ENCODE data around the gene TCF7L1.

The TCF7L1 gene, protein sequence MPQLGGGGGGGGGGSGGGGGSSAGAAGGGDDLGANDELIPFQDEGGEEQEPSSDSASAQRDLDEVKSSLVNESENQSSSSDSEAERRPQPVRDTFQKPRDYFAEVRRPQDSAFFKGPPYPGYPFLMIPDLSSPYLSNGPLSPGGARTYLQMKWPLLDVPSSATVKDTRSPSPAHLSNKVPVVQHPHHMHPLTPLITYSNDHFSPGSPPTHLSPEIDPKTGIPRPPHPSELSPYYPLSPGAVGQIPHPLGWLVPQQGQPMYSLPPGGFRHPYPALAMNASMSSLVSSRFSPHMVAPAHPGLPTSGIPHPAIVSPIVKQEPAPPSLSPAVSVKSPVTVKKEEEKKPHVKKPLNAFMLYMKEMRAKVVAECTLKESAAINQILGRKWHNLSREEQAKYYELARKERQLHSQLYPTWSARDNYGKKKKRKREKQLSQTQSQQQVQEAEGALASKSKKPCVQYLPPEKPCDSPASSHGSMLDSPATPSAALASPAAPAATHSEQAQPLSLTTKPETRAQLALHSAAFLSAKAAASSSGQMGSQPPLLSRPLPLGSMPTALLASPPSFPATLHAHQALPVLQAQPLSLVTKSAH

GRCh38 chr2:85132834-85133637 lies at the start of gene TCF7L1:
Gene TCF7L1, plus strand, starts transcription at chr2:85133392. Its CDS starts 293 bp downstream, at chr2:85133685.
- Mint-ChIP-seq H3K9me3 (no peaks in the 10 kb centered on the region), H3K4me1 (ENCODE audit: low read depth) (peaks cover 9% of the 10 kb centered on the region), H3K36me3 (ENCODE audit: low read depth) (no peaks in the 10 kb centered on the region), H3K4me3 (peak within 1 kb of the TSS; percentile 69), H3K27ac (no peak within 1 kb of the TSS), H3K27me3 (peaks cover 68% of the 10 kb centered on the region)
- intact Hi-C loops (cut with micrococcal nuclease): loop anchor here (5.0 kb wide), 1 partner anchor 154 kb away; no protein-coding TSS in a partner anchor

GRCh38 chr2:85085563-85085962 lies 47.6 kb upstream of the TCF7L1 start:
- Mint-ChIP-seq H3K9me3 (peaks cover 19% of the 10 kb centered on the region), H3K36me3 (ENCODE audit: low read depth) (no peaks in the 10 kb centered on the region), H3K27me3 (peaks cover 22% of the 10 kb centered on the region), H3K27ac (no peak overlapping the region), H3K4me3 (no peak overlapping the region), H3K4me1 (ENCODE audit: low read depth) (no peaks in the 10 kb centered on the region)
- intact Hi-C loops (cut with micrococcal nuclease): no loop called here

- Mint-ChIP-seq H3K4me3 (no peak overlapping the region), H3K4me1 (ENCODE audit: low read depth) (no peaks in the 10 kb centered on the region), H3K36me3 (ENCODE audit: low read depth) (no peaks in the 10 kb centered on the region), H3K27ac (no peak overlapping the region), H3K9me3 (peaks cover 9% of the 10 kb centered on the region), H3K27me3 (peaks cover 21% of the 10 kb centered on the region)
- intact Hi-C loops (cut with micrococcal nuclease): no loop called here
Observed at GRCh38 chr2:85087541-85087940, 45.7 kb upstream of the TCF7L1 start.

DNA sequence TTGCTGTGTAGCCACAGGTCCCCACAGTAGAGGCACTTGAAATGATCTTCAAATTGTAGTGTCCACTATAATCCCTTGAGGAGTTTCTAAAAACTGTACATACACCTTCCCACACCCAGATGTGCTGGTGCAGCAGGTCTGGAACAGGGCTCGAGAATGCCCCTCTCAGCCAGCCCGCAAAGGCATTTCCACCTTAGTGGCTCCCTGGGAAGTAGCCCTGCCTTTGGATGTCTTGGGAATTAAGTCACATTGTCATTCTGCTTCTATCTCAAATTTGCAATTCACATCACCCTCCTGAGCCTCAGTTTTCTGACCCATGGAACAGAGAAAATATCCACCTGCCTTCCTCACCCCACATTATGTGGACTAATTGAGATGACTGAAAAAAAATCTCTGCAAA lies 44.3 kb upstream of the TCF7L1 start:
- H3K4me1 Mint-ChIP-seq (ENCODE audit: low read depth): no peaks in the 10 kb centered on the region
- no peaks in the 10 kb centered on the region for H3K36me3 Mint-ChIP-seq (ENCODE audit: low read depth)
- H3K27ac Mint-ChIP-seq: no peak overlapping the region
- H3K4me3 Mint-ChIP-seq: no peak overlapping the region
- H3K9me3 Mint-ChIP-seq: no peaks in the 10 kb centered on the region
- intact Hi-C loops (cut with micrococcal nuclease): no loop called here
- H3K27me3 Mint-ChIP-seq: peaks cover 16% of the 10 kb centered on the region

DNA sequence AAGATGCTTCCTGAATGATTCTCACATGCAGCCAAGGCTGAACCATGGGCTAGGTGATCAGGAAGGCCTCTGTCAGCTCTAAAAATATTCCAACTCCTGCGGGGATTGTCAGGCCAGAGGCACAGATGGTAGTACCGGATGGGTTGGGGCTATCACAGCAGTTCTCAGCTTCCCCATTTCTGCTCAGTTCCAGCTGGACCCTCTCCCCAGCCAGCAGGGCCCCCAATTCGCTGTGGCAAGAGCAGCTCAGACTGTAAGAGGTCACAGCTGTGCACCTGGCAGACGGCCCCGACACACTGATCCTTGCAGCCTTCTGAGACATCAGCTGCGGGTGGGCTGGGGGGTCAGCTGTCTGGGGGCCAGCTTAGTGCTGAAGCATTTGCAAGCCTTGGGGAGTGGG lies 43.6 kb upstream of the TCF7L1 start:
- H3K4me3 Mint-ChIP-seq: no peak overlapping the region
- H3K36me3 Mint-ChIP-seq (ENCODE audit: low read depth): no peaks in the 10 kb centered on the region
- H3K27ac Mint-ChIP-seq: no peak overlapping the region
- intact Hi-C loops (cut with micrococcal nuclease): no loop called here
- no peaks in the 10 kb centered on the region for H3K4me1 Mint-ChIP-seq (ENCODE audit: low read depth)
- no peaks in the 10 kb centered on the region for H3K9me3 Mint-ChIP-seq
- H3K27me3 Mint-ChIP-seq: peaks cover 13% of the 10 kb centered on the region

GRCh38 chr2:85091838-85092237 lies 41.4 kb upstream of the TCF7L1 start:
- intact Hi-C loops (cut with micrococcal nuclease): no loop called here
- Mint-ChIP-seq H3K36me3 (ENCODE audit: low read depth) (no peaks in the 10 kb centered on the region), H3K27ac (no peak overlapping the region), H3K9me3 (no peaks in the 10 kb centered on the region), H3K4me1 (ENCODE audit: low read depth) (no peaks in the 10 kb centered on the region), H3K27me3 (peaks cover 9% of the 10 kb centered on the region), H3K4me3 (no peak overlapping the region)

GRCh38 chr2:85095094-85095493 lies 38.1 kb upstream of the TCF7L1 start:
- Mint-ChIP-seq H3K4me3 (no peak overlapping the region), H3K27me3 (peaks cover 6% of the 10 kb centered on the region), H3K4me1 (ENCODE audit: low read depth) (no peaks in the 10 kb centered on the region), H3K9me3 (no peaks in the 10 kb centered on the region), H3K27ac (no peak overlapping the region), H3K36me3 (ENCODE audit: low read depth) (no peaks in the 10 kb centered on the region)
- intact Hi-C loops (cut with micrococcal nuclease): no loop called here

- Mint-ChIP-seq H3K4me3 (no peak overlapping the region), H3K36me3 (ENCODE audit: low read depth) (no peaks in the 10 kb centered on the region), H3K4me1 (ENCODE audit: low read depth) (no peaks in the 10 kb centered on the region), H3K27ac (no peak overlapping the region), H3K27me3 (peaks cover 7% of the 10 kb centered on the region), H3K9me3 (no peaks in the 10 kb centered on the region)
- intact Hi-C loops (cut with micrococcal nuclease): no loop called here
Observed at GRCh38 chr2:85096616-85097015, 36.6 kb upstream of the TCF7L1 start.

DNA sequence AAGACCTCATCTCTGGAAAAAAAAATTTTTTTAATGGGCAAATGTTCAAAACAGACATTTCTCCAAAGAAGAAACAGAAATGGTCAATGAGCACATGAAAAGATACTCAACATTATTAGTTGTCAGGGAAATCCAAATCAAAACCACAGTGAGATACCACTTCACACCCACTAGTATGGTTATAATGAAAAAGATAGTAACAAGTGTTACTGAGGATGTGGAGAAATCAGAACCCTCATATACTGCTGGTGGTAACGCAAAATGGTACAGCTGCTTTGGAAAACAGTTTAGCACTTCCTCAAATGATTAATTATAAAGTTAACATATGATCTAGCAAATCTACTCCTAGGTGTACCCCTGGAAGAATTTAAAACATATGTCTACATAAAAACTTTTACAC lies 29.0 kb upstream of the TCF7L1 start:
- Mint-ChIP-seq H3K27me3 (peaks cover 5% of the 10 kb centered on the region), H3K4me3 (no peak overlapping the region), H3K4me1 (ENCODE audit: low read depth) (no peaks in the 10 kb centered on the region), H3K9me3 (no peaks in the 10 kb centered on the region), H3K36me3 (ENCODE audit: low read depth) (no peaks in the 10 kb centered on the region), H3K27ac (no peak overlapping the region)
- intact Hi-C loops (cut with micrococcal nuclease): no loop called here

DNA sequence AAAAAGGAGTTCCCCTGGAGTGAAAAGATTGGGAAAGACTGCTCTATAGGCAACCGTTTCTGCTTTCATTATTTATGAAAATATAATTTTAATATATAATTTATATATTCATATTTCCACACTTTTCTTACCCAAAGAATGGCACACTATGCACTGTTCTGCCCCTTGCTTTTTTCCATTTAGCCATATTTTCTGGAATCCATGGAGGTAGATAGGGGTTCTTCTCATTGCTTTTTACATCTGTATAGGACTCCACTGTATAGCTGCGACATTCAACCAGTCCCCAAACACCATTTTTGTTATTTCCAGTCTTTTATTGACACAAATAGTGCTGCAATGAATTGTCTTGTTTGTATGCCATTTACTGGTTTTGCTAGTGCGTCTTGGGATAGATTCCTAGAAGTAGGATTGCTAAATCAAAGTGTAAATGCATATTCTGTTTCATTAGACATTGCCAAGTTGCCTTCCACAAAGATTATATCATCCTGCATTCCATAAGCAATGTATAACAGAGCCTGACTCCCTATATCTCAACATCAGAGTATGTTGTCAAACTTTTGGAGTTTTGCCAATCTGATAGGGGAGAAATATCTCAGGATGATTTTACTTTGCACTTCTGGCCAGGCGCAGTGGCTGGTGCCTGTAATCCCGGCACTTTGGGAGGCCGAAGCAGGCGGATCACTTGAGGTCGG lies 26.6 kb upstream of the TCF7L1 start:
- no peak overlapping the region for H3K27ac Mint-ChIP-seq
- H3K9me3 Mint-ChIP-seq: no peaks in the 10 kb centered on the region
- intact Hi-C loops (cut with micrococcal nuclease): no loop called here
- peaks cover 3% of the 10 kb centered on the region for H3K27me3 Mint-ChIP-seq
- no peaks in the 10 kb centered on the region for H3K36me3 Mint-ChIP-seq (ENCODE audit: low read depth)
- H3K4me1 Mint-ChIP-seq (ENCODE audit: low read depth): no peaks in the 10 kb centered on the region
- H3K4me3 Mint-ChIP-seq: no peak overlapping the region

DNA sequence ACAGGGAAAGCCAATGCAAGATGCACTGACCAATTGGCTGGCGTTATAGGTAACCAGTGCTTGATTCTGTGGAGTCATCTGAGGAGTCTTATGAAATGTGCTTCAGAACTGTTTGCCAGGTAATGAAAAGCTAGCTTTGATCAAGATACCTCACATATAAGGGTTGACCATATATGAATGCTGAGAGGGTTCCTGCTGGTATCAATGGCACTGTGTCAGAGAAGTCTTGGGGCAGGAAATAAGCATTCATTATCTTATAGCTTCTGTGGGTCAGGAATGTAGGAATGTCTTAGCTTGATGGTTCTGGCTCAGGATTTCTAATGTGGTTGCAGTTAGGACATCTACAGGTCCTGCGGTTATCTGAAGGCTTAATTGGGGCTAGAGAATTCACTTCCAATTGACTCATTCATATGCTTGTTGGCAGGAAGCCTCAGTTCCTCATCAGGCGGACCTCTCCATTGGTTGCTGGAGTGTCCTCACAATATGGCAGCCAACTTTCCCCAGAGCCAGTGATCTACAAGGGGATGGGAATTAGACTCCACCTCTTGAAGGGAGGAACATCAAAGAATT lies 22.1 kb upstream of the TCF7L1 start:
- H3K27me3 Mint-ChIP-seq: peaks cover 2% of the 10 kb centered on the region
- H3K4me1 Mint-ChIP-seq (ENCODE audit: low read depth): no peaks in the 10 kb centered on the region
- no peak overlapping the region for H3K4me3 Mint-ChIP-seq

GRCh38 chr2:85111819-85112281 lies 21.3 kb upstream of the TCF7L1 start:
- intact Hi-C loops (cut with micrococcal nuclease): no loop called here
- Mint-ChIP-seq H3K36me3 (ENCODE audit: low read depth) (no peaks in the 10 kb centered on the region), H3K4me1 (ENCODE audit: low read depth) (no peaks in the 10 kb centered on the region), H3K27ac (no peak overlapping the region), H3K27me3 (peaks cover 2% of the 10 kb centered on the region), H3K4me3 (no peak overlapping the region), H3K9me3 (no peaks in the 10 kb centered on the region)

More for the DNA sequence above, 22.1 kb upstream of the TCF7L1 start:
- no peak overlapping the region for H3K27ac Mint-ChIP-seq
- H3K36me3 Mint-ChIP-seq (ENCODE audit: low read depth): no peaks in the 10 kb centered on the region
- intact Hi-C loops (cut with micrococcal nuclease): no loop called here
- H3K9me3 Mint-ChIP-seq: no peaks in the 10 kb centered on the region

GRCh38 chr2:85112906-85113625 lies 20.1 kb upstream of the TCF7L1 start:
- Mint-ChIP-seq H3K27me3 (peaks cover 4% of the 10 kb centered on the region), H3K27ac (no peak overlapping the region), H3K4me1 (ENCODE audit: low read depth) (no peaks in the 10 kb centered on the region), H3K36me3 (ENCODE audit: low read depth) (no peaks in the 10 kb centered on the region), H3K4me3 (no peak overlapping the region), H3K9me3 (no peaks in the 10 kb centered on the region)
- intact Hi-C loops (cut with micrococcal nuclease): no loop called here

All from dendritic cell treated with granulocyte-macrophage colony-stimulating factor and Interleukin-4, amounts not matched to agents 40 ng/mL and 50 ng/mL, for 4 days (primary cell).